Measurements from ENCODE around the gene PLOD2. TPM values are rescaled to one million over a fixed set of nuclear protein-coding genes. Genes with fewer than 3 reads are reported as not detected.

The PLOD2 gene
- total and polyA plus RNA-seq, 2 donors from 2014 or later: 21.3 to 66.0 TPM

DNA sequence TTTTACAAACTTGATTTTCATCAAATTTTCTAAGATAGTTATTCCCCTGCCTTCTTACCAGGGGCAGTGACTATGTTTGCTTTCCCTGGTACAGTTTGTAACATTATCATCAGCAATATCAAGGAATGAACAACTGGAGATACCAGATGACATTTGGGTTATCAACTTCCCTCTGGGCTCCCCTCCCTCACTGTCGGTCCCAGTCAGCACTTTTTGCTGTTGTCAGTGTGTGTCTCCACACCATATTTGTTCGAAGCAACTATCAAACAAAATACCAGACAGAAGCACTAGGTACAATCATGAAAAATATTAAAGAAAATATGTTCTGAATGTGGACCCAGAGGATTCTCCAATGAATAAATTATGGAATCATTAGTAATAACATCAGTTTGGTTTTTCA, 75.3 kb downstream of the PLOD2 start:
- Histone ChIP-seq H3K36me3 (ENCODE audit: control insufficient read depth in 2 of 3, insufficient read depth in 3 of 3, low read length in 3 of 3) (no peaks in the 10 kb centered on the region), H3K27me3 (ENCODE audit: control insufficient read depth, insufficient read depth, low read length) (no peaks in the 10 kb centered on the region), H3K9me3 (ENCODE audit: control insufficient read depth in 2 of 3, insufficient read depth in 1 of 3, low read length in 3 of 3) (no peaks in the 10 kb centered on the region), H3K9ac (ENCODE audit: low read length in 3 of 3) (no peak overlapping the region), H3K4me3 (ENCODE audit: low read length in 3 of 3) (no peak overlapping the region), H3K27ac (ENCODE audit: low read depth in 2 of 2, low read length in 2 of 2) (no peak overlapping the region), H3K4me1 (ENCODE audit: control insufficient read depth in 2 of 3, insufficient read depth in 2 of 3, low read depth in 1 of 3, low read length in 3 of 3) (no peaks in the 10 kb centered on the region)
- intact Hi-C loops (cut with DNase I): no loop called here
- FAIRE-seq: no peak
- DNase-seq: no peak
- TF ChIP-seq CTCF (IDR thresholded peaks at IDR 0.05; ENCODE audit: borderline replicate concordance, extremely low read depth, insufficient read depth): no peak

DNA sequence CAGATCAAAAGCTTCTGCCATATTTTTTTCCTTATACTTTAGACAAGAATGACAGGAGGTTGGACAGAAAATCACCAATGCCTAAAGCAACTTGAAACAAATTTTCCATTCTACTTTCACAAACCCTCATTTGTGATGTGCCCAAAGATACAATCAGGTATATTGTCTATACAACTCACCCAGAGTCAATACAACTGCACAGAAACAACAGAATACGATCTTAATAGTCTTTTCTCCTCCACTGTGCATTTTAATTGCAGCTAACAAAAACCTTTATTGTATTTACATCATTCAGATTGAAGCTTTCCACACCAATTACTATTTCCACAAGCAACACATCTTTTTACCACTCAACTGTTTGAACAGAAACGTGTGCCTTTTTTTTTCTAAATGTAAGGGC, 80.4 kb downstream of the PLOD2 start:
- no peak for FAIRE-seq
- no peak overlapping the region for H3K9ac ChIP-seq (ENCODE audit: low read length in 3 of 3)
- H3K36me3 ChIP-seq (ENCODE audit: control insufficient read depth in 2 of 3, insufficient read depth in 3 of 3, low read length in 3 of 3): peaks cover 0 to 6% (median 2%) of the 10 kb centered on the region in 3 donors
- no peak for DNase-seq
- no peaks in the 10 kb centered on the region for H3K4me1 ChIP-seq (ENCODE audit: control insufficient read depth in 2 of 3, insufficient read depth in 2 of 3, low read depth in 1 of 3, low read length in 3 of 3)
- no peak for TF ChIP-seq CTCF (IDR thresholded peaks at IDR 0.05; ENCODE audit: borderline replicate concordance, extremely low read depth, insufficient read depth)
- no peaks in the 10 kb centered on the region for H3K27me3 ChIP-seq (ENCODE audit: control insufficient read depth, insufficient read depth, low read length)
- intact Hi-C loops (cut with DNase I): no loop called here
- H3K4me3 ChIP-seq (ENCODE audit: low read length in 3 of 3): no peak overlapping the region
- H3K27ac ChIP-seq (ENCODE audit: low read depth in 2 of 2, low read length in 2 of 2): no peak overlapping the region
- no peaks in the 10 kb centered on the region for H3K9me3 ChIP-seq (ENCODE audit: control insufficient read depth in 2 of 3, insufficient read depth in 1 of 3, low read length in 3 of 3)

- intact Hi-C loops (cut with DNase I): loop anchor here (10.0 kb wide), 1 partner anchor 97 kb away; no protein-coding TSS in a partner anchor
- Histone ChIP-seq H3K27ac (ENCODE audit: low read depth in 2 of 2, low read length in 2 of 2) (no peak overlapping the region), H3K27me3 (ENCODE audit: control insufficient read depth, insufficient read depth, low read length) (no peaks in the 10 kb centered on the region), H3K4me1 (ENCODE audit: control insufficient read depth in 2 of 3, insufficient read depth in 2 of 3, low read depth in 1 of 3, low read length in 3 of 3) (no peaks in the 10 kb centered on the region), H3K9me3 (ENCODE audit: control insufficient read depth in 2 of 3, insufficient read depth in 1 of 3, low read length in 3 of 3) (no peaks in the 10 kb centered on the region), H3K36me3 (ENCODE audit: control insufficient read depth in 2 of 3, insufficient read depth in 3 of 3, low read length in 3 of 3) (peaks cover 0 to 6% (median 2%) of the 10 kb centered on the region in 3 donors), H3K9ac (ENCODE audit: low read length in 3 of 3) (no peak overlapping the region), H3K4me3 (ENCODE audit: low read length in 3 of 3) (no peak overlapping the region)
- DNase-seq: no peak
- FAIRE-seq: no peak
- TF ChIP-seq CTCF (IDR thresholded peaks at IDR 0.05; ENCODE audit: borderline replicate concordance, extremely low read depth, insufficient read depth): no peak
These were observed 83.0 kb downstream of the PLOD2 start for GRCh38 chr3:146078031-146078430.

- Histone ChIP-seq H3K4me1 (ENCODE audit: control insufficient read depth in 2 of 3, insufficient read depth in 2 of 3, low read depth in 1 of 3, low read length in 3 of 3) (no peaks in the 10 kb centered on the region), H3K36me3 (ENCODE audit: control insufficient read depth in 2 of 3, insufficient read depth in 3 of 3, low read length in 3 of 3) (peaks cover 0 to 6% (median 2%) of the 10 kb centered on the region in 3 donors), H3K27me3 (ENCODE audit: control insufficient read depth, insufficient read depth, low read length) (no peaks in the 10 kb centered on the region), H3K4me3 (ENCODE audit: low read length in 3 of 3) (no peak overlapping the region), H3K9ac (ENCODE audit: low read length in 3 of 3) (no peak overlapping the region), H3K27ac (ENCODE audit: low read depth in 2 of 2, low read length in 2 of 2) (no peak overlapping the region), H3K9me3 (ENCODE audit: control insufficient read depth in 2 of 3, insufficient read depth in 1 of 3, low read length in 3 of 3) (no peaks in the 10 kb centered on the region)
- no peak for TF ChIP-seq CTCF (IDR thresholded peaks at IDR 0.05; ENCODE audit: borderline replicate concordance, extremely low read depth, insufficient read depth)
- FAIRE-seq (no peak), DNase-seq (no peak)
- intact Hi-C loops (cut with DNase I): loop anchor here (10.0 kb wide), 1 partner anchor 98 kb away; no protein-coding TSS in a partner anchor
These were observed 83.8 kb downstream of the PLOD2 start for GRCh38 chr3:146077181-146077580.

Data from kidney (tissue), 14 donors.